Hypothalamus (tissue), 51 donors: ENCODE data around the gene PNPLA3.

Experiments
- DNase-seq, 51 donors: peaks; one replicate each; lab custom pipeline; 2025; lab: John Stamatoyannopoulos, UW

The PNPLA3 gene

DNA sequence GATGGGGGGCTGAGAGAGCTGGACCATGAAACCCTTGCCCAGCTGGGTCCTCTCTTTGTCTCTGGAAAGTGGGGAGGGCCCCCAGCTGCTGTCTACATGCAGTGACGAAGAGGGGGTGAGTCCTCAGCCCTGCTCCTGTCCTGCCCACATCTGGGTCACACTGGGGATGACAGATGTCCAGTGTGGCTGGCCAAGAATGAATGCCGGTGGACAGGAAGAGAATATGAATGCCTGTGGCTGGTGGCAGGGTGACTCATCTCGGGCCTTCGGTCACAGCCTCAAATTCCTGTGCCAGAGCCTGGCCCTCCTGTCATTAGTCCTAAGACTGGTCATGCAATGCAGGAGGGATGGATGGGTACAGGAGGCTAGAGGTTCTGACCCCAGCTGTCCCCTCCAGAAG lies 2.2 kb upstream of the PNPLA3 start:
- DNase-seq = peak in 16 of 51 donors; percentile 9 to 69 (median 28)

DNA sequence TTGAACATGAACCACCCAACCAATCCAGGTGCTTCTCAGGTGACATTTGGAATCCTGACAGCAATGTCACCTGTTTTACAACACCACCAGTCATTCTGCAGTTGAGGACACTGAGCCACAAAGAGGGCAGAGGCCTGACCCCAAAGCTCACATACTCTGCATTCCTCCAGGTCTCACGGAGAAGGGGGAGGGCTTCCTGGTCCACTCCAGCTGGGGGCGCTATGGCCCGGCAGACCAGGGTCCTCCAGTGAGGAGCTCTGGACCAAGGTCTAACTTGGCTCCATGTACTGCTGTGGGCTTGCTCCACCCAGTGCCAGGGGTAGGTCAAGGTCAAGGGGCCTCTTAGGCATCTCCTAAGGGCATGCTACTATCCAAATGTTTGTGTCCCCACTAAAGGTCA lies 1.5 kb upstream of the PNPLA3 start:
- DNase-seq = no peak

DNA sequence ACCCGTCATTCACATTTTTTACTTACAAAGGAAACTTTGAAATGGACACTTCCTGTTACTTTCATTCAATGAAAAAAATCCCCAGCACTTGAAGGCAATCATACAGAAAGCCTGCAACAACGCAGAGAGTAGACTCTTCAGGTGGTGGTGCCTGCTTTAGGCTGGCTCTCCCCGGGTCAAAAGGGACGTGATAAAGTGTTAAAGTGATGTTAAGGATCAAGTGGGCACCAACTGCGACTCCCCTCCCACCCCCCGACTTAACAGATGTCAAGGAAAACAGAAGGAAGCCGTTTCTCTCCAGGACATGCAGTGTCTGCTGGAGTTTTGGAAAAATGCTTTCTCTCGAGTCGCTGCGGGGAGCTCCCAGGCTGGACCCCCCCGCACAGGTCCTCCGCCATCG lies 414 bp upstream of the PNPLA3 start:
- no peak for DNase-seq

DNA sequence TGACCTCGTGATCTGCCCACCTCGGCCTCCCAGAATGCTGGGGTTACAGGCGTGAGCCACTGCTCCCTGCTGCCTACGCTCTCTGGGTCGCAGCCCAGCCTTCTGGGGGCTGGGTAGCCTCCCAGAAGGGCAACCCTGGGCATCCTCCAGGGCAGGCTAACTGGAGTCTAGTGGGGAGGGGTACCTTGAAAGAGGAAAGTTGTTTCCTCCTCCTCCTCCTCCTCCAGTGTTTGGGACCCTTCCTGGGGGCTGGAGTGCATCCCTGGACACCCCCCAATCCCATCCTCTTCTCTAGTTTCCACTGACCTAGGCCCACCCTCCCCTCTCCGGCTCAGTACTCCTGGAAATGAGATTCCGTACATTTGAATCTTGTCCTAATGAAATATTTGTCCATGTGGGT lies 1.3 kb downstream of the PNPLA3 start:
- DNase-seq = no peak

DNA sequence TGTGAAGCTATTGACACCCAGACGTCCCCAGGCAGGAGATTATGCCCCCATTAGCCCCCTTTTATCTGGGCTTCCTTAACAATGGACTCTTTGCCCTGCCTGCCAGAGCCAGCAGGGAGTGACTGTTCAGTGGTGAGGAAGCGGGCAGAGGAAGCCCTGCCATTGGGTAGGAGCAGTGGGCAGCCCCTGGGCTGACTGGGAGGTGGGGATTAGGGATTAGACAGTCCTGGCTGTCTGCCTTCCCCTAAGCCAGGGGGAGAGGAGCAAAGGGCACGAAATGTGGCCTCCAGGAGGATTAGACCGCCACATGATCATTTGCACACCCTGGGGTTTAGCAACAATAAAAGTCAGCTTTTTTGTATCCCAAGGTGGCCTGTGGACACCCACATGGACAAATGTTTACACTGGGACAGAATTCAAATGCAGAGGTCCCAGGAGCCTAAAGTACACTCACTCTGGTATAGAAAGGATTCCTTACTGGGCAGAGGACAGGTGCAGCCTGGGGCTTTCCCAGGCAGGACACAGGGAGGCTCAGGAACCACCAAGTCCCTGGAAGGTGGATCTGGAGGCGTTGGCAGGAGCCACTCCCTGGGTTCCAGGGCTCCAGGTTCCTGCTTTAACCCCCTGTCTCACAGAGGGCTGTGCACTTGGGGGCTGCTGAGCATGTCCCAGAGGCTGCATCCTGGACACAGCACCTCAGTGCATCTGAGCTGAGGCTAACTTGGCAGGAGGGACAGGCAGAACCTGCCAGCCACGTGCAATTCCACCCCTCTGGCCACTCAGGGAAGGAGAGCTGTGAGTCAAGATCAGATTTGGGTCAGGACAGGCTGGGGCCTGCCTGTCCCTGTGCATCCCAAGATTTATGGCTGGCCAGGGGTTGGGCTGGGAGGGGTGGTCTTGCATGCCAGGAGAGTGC lies 2.1 kb downstream of the PNPLA3 start:
- peak in 8 of 51 donors; percentile 6 to 25 (median 14) for DNase-seq

DNA sequence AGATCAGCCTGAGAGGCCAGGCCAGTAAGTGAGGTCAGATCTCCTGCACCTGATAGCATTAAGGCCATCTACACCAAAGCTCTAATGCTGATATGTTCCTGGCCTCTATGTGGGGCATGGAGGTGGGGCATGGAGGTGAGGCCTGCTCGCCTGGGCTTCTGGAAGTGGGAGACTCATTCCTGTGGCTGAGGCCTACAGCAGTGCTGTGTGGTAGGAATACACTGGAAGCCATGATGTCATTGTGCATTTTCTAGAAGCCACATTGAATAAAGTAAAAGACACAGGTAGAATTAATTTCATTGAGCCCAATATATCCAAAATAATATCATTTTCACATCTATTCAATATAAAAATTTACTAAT lies 2.7 kb downstream of the PNPLA3 start:
- DNase-seq = no peak

DNA sequence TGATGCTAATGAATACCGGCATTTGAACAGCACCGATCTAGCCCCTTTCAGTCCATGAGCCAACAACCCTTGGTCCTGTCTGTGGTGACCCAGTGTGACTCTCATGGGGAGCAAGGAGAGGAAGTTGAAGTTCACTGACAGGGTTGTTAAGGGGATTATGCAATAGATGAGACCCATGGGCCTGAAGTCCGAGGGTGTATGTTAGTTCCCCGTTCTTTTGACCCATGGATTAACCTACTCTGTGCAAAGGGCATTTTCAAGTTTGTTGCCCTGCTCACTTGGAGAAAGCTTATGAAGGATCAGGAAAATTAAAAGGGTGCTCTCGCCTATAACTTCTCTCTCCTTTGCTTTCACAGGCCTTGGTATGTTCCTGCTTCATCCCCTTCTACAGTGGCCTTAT lies 4.9 kb downstream of the PNPLA3 start:
- no peak for DNase-seq

DNA sequence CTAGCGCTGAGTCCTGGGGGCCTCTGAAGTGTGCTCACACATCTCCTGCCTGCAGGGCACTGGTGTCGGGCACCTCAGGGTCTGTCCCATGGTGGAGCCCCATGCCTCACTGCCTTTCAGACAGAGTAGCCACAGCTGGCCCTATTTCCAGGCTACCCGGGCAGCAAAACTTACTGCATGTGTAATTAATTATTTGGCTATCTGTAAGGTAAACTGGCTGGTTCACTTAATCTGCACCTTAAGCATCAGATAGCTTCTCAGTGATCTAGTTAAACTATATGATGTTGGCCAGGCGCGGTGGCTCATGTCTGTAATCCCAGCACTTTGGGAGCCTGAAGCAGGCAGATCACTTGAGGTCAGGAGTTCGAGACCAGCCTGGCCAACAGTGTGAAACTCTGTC lies 5.3 kb downstream of the PNPLA3 start:
- DNase-seq = no peak

DNA sequence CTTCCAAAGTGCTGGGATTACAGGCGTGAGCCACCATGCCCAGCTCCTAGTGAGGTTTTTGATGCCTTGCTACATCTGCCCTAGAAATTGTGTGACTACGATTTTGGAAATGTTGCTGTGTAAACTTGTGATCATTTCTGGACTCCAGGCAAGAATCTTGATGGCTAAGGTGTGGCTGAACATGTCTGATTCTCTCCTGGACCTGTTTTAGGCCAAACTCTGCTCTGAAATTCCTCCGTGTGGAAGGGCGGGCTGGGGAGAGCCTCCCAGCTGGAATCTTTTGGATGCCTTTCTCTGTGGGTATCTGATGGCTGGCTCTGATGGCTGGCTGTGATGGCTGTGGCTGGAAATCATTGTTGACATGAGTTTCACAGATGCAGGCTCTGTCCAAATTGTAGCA lies 8.2 kb downstream of the PNPLA3 start:
- no peak for DNase-seq

DNA sequence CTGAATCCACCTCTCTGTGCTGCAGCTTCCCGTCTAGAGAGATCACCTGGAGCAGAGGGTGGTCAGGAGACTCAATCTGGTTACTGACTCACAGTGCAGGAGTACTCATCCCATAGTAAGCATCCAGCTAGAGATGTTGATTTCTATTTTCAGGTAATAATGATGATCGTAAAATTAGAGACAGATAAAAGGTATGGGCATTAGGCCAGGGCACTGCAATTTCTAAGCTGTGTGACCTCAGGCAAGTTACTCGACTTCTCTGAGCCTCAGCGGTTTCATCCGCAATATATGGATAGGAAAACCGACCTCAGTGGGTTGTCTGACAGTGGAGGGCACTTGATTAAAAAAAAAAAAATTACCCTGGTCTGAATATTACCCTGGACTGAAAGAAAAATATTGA lies 17.8 kb downstream of the PNPLA3 start:
- no peak for DNase-seq

DNA sequence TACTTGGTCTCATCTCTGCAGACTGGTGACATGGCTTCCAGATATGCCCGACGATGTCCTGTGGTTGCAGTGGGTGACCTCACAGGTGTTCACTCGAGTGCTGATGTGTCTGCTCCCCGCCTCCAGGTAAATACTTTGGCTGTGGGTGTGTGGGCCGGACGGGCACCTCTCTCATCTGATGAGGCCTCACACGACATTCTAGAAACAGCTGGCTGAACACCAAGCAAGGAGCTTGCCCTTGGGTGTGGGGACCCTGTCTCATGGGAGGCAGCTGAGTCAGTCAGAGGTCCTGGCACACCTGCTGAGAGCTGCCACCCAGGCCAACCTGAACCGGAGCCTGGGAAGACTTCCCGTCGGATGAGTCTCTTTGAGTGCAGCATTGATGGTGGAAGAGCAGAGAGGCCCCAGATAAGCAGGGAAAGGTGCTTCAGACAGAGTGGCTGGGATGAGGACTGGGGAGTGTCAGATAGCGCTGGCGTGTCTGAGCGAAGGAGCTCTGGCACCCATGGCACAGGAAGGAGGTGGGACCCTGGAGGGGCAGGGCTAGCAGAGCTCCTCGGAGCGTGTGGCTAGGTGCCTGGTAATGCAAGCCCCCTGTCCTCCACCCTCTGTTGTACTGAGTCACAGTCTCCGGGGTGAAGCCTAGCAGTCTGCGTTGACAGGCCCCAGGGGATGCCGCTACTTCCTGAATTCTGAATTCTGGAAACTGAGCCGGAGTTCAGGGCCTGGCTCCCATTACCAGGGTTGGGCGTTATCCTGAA lies 21.2 kb downstream of the PNPLA3 start:
- no peak for DNase-seq

DNA sequence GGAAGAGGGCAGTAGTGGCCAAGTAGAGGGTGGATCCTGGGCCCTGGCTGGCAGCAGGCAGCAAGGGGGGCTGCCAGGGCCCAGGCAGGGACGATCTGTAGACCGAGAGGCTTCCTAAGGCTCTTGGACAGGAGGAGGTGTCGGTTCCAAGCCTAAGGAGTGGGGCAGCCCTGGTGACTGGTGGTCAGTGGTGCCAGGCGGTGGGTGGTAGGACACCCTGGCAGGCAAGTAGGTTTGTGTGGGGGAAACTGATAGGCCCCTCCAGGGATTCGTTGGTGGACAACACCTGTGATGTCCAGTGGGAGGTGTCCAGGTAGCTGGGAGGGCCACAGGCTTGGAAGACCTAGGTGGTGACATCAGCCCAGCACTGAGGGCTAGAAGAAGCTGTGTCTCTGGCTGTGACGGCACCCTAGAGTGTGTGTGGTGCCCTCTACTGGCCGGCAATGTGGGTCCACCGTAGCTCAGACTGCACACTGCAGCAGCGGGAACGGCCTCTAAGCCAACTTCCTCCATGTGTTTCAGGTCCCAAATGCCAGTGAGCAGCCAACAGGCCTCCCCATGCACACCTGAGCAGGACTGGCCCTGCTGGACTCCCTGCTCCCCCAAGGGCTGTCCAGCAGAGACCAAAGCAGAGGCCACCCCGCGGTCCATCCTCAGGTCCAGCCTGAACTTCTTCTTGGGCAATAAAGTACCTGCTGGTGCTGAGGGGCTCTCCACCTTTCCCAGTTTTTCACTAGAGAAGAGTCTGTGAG lies 22.2 kb downstream of the PNPLA3 start:
- peak in 26 of 51 donors; percentile 2 to 70 (median 30) for DNase-seq

DNA sequence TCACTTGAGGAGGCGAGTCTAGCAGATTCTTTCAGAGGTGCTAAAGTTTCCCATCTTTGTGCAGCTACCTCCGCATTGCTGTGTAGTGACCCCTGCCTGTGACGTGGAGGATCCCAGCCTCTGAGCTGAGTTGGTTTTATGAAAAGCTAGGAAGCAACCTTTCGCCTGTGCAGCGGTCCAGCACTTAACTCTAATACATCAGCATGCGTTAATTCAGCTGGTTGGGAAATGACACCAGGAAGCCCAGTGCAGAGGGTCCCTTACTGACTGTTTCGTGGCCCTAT lies 22.7 kb downstream of the PNPLA3 start:
- DNase-seq = peak in 1 of 51 donors; percentile 46

DNA sequence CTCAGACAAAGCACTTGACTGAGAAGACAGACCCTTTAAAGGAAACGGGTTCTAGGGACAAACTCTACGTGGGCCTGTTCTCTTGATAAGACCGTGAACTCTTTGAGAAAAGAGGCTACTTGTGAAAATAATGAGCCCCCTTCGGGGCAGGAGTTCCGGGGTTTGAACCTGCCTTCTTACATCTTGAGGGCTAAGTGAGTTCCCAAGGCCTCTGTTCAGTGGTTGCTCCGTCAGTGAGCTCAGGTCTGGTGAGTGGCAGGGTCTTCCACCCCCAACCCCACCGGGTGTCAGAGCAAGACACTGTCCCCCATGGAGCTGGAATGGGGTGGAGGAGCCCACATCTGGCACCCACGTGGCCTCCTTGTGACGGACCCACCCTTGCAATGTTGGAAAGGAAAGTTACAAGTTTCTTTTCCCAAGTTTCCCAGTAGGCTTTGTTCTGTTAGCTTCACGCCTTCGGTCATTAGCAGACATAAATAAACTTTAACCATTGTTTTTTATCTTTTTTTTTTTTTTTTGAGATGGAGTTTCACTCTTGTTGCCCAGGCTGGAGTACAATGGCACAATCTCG lies 25.3 kb downstream of the PNPLA3 start:
- no peak for DNase-seq

DNA sequence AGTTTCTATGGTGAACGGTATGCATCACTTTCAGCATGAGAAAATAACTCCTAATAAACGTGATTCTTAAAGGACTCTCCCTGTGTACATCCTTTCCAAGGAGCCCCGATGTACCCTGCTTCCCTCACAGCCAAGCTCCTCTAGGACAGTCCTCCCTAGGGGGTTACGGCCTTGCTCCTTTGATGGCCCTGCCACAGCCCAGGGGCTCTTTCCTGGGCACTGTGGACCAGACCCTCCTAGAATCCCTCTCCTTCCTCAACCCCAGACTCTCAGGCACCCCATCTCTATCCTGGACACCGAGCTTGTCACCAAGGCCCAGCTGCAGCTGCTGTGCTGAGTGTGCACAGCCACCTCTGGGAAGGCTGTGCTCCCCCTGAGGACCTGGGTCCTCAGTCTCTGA lies 27.8 kb downstream of the PNPLA3 start:
- DNase-seq = no peak

DNA sequence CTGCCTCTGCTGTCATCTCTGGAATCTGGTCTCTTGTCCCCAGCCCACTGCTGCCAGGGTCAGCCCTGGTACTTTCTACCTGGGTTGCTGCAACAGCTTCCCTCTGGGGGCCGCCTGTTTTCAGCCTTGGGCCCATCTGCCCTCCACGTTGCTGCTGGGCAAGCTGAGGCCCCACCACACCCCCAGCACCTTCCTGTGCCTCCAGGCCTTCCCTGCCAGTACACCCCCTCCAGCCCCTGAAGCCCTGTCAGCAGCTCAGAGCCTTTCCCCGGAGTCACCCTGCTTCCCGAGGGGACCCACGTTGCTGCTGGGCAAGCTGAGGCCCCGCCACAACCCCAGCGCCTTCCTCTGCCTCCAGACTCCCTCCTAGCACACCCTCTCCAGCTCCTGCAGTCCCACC lies 28.4 kb downstream of the PNPLA3 start:
- no peak for DNase-seq

DNA sequence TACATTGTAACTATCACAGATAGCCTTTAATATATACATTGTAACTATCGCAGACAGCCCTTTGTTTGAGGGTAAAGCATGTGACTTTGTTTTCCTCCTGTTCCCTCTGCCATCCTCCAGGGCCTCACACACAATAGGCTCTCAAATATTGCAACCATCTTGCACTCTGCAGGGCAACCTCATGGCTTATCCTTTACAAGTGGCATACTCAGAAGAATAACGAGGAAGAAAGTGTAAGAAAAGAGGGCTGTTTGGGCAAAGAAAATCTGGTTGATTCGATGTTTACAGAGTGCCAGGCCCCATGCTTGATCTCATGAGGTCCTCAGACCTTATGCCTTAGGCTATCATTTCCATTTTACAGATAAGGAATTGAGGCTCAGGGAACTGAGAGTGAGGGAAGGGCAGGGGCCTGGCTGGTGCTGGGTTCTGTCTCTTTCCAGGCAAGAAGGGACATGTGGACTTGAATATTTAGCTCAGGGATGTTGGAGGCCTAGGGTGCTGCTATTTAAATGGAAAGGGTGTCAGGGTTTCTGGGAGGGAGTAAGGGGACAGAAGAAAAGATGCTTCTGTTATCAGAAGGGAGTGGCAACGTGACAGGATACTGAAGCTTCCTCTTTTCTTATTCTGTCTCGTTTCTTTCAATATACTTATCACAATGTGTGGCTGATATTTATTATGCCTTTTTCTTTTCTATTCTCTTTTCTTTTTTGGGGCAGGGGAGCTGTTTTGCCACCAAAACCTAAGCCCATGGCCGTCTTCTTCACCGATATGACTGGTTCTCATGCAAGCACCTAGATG lies 30.6 kb downstream of the PNPLA3 start:
- DNase-seq = no peak

DNA sequence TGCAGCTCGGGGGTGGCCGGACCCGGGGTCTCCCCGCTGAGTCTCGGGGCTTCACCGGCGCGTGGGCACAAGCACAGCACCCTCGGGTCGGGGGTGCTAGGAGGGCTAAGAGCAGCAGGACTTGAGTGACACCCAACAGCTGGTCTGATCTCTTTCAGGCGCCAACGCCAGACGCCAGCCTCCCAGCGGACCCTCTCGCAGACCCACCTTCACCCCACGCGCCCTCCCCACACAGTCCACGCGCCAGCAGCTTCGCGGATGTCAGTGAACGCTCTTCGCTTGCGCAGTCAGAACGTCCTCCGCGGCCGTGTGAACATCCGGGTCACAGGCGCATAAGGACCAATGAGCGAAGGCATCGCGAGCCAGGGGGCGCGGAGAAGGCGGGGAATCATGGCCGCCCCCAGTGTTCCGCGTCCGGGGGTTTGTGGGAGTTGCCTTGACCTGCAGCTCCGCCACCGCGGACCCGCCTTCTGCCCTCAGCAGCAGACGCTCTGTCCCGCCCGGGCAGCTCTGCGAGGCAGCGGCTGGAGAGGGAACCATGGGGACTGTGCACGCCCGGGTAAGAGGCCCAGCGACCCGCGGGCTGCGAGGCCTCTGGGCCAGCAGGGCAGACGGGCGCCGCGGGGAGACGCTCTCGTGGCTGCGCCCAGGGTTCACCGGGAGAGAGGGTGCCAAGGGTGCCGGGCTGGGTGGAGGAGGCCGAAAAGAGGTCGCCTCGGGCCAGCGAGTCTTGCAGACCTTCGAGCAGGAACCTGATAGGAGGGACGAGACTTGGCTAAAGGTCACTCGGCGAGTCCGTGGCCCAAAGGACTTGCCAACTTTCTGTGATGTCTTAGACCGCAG lies 31.7 kb downstream of the PNPLA3 start, which contains the start of gene SAMM50:
TSS of gene SAMM50 (plus strand) at position 403 of the 843 bp plus-strand sequence. CDS start at position 539, 136 bp downstream.
- peak; percentile 43 to 95 (median 90) for DNase-seq
